Astrocyte (in vitro differentiated cells and primary cell): ENCODE data around the gene TPRG1. TPM values are rescaled to one million over a fixed set of nuclear protein-coding genes. Genes with fewer than 3 reads are reported as not detected.

Source experiments
- DNase-seq: peaks from one replicate; pipeline ENCODE4 v3.0.0-alpha.2; 2010; ENCODE audit warnings: low read depth
- FAIRE-seq: peaks from 2 replicates; lab custom pipeline; 2011; peaks lifted over from hg19 to GRCh38; lab: Jason Lieb, UNC
- H2AFZ ChIP-seq: 2 replicates; pipeline ENCODE4 v1.6.0; 2012; ENCODE audit warnings: low read depth, low read length, inconsistent platforms
- H3K27ac ChIP-seq: 2 replicates; pipeline ENCODE4 v1.5.1; 2011; ENCODE audit warnings: low read depth, low read length, inconsistent platforms
- H3K27me3 ChIP-seq: 2 replicates; pipeline ENCODE4 v1.6.0; 2011; ENCODE audit warnings: low read length, inconsistent platforms; ENCODE audit not compliant: insufficient read depth
- H3K36me3 ChIP-seq: 2 replicates; pipeline ENCODE4 v1.5.1; 2011; ENCODE audit warnings: low read length, inconsistent platforms; ENCODE audit not compliant: insufficient read depth
- H3K4me1 ChIP-seq: 2 replicates; pipeline ENCODE4 v1.5.1; 2011; ENCODE audit warnings: low read length, inconsistent platforms; ENCODE audit not compliant: insufficient read depth
- H3K4me2 ChIP-seq: 2 replicates; pipeline ENCODE4 v1.6.0; 2012; ENCODE audit warnings: low read length, inconsistent platforms
- H3K4me3 ChIP-seq: 2 replicates; pipeline ENCODE4 v1.5.1; 2011; ENCODE audit warnings: low read depth, mild to moderate bottlenecking, low read length, inconsistent platforms; ENCODE audit not compliant: insufficient read depth
- H3K79me2 ChIP-seq: 2 replicates; pipeline ENCODE4 v1.6.0; 2012; ENCODE audit warnings: mild to moderate bottlenecking, low read length, inconsistent platforms; ENCODE audit not compliant: insufficient read depth
- H3K9ac ChIP-seq: 2 replicates; pipeline ENCODE4 v1.6.0; 2012; ENCODE audit warnings: mild to moderate bottlenecking, low read length, inconsistent platforms
- H3K9me3 ChIP-seq: 2 replicates; pipeline ENCODE4 v1.5.1; 2012; ENCODE audit warnings: low read depth, mild to moderate bottlenecking, low read length, inconsistent platforms; ENCODE audit not compliant: insufficient read depth
- H4K20me1 ChIP-seq: 2 replicates; pipeline ENCODE4 v1.6.0; 2012; ENCODE audit warnings: low read length, inconsistent platforms; ENCODE audit not compliant: insufficient read depth
- H3K27ac Mint-ChIP-seq: one replicate; pipeline ENCODE4 v1.8.0; 2021; ENCODE audit warnings: mild to moderate bottlenecking, mixed read lengths; ENCODE audit not compliant: unreplicated experiment
- H3K27me3 Mint-ChIP-seq: one replicate; pipeline ENCODE4 v1.8.0; 2021; ENCODE audit warnings: low read depth, mixed read lengths; ENCODE audit not compliant: unreplicated experiment
- H3K36me3 Mint-ChIP-seq: one replicate; pipeline ENCODE4 v1.8.0; 2021; ENCODE audit warnings: low read depth, mixed read lengths; ENCODE audit not compliant: unreplicated experiment
- H3K4me1 Mint-ChIP-seq: one replicate; pipeline ENCODE4 v1.8.0; 2021; ENCODE audit warnings: low read depth, mixed read lengths; ENCODE audit not compliant: unreplicated experiment
- H3K4me3 Mint-ChIP-seq: one replicate; pipeline ENCODE4 v1.8.0; 2021; ENCODE audit warnings: mild to moderate bottlenecking, moderate library complexity, mixed read lengths; ENCODE audit not compliant: unreplicated experiment
- H3K9me3 Mint-ChIP-seq: one replicate; pipeline ENCODE4 v1.8.0; 2021; ENCODE audit warnings: mild to moderate bottlenecking, mixed read lengths; ENCODE audit not compliant: unreplicated experiment
- CTCF ChIP-seq: IDR thresholded peaks from 2 replicates; pipeline ENCODE4 v1.5.1; 2011; ENCODE audit warnings: low read depth, mild to moderate bottlenecking, inconsistent platforms, low read length, moderate library complexity; ENCODE audit not compliant: insufficient read depth
- EZH2 ChIP-seq: IDR thresholded peaks from 2 replicates; pipeline ENCODE4 v1.6.1; 2012; ENCODE audit warnings: mild to moderate bottlenecking, low read length, inconsistent platforms; ENCODE audit not compliant: insufficient read depth
- total RNA-seq: library from RNA; stranded (reverse); gene quantifications from 2 replicates; pipeline ENCODE4 v1.2.1, GENCODE V29; 2021

TPRG1 gene
- total RNA-seq, 1 donor from 2014 or later, result 1.1 TPM

- Histone ChIP-seq H3K79me2 (no peaks in the 10 kb centered on the region), H3K27ac (no peak overlapping the region), H3K9me3 (no peaks in the 10 kb centered on the region), H3K4me3 (no peak overlapping the region), H3K36me3 (no peaks in the 10 kb centered on the region), H3K4me2 (no peak overlapping the region), H3K9ac (no peak overlapping the region), H3K27me3 (no peaks in the 10 kb centered on the region), H4K20me1 (no peaks in the 10 kb centered on the region), H2AFZ (no peak overlapping the region), H3K4me1 (no peaks in the 10 kb centered on the region)
- Mint-ChIP-seq H3K4me3 (no peak overlapping the region), H3K4me1 (no peaks in the 10 kb centered on the region), H3K36me3 (no peaks in the 10 kb centered on the region), H3K27ac (no peak overlapping the region), H3K9me3 (no peaks in the 10 kb centered on the region), H3K27me3 (peaks cover 2% of the 10 kb centered on the region)
- TF ChIP-seq EZH2, result no peak
- no peak for TF ChIP-seq CTCF
- DNase-seq (no peak), FAIRE-seq (no peak)
Observed at GRCh38 chr3:189225431-189225830, 53.7 kb downstream of the TPRG1 start.

- no peaks in the 10 kb centered on the region for H3K27me3 ChIP-seq
- Mint-ChIP-seq H3K27me3 (peaks cover 2% of the 10 kb centered on the region), H3K36me3 (no peaks in the 10 kb centered on the region), H3K9me3 (no peaks in the 10 kb centered on the region), H3K27ac (no peak overlapping the region), H3K4me3 (no peak overlapping the region), H3K4me1 (no peaks in the 10 kb centered on the region)
- H2AFZ ChIP-seq, result no peak overlapping the region
- H3K4me2 ChIP-seq, result no peak overlapping the region
- H3K4me1 ChIP-seq, result no peaks in the 10 kb centered on the region
- DNase-seq (no peak), FAIRE-seq (no peak)
- H3K27ac ChIP-seq, result no peak overlapping the region
- H3K79me2 ChIP-seq, result no peaks in the 10 kb centered on the region
- no peaks in the 10 kb centered on the region for H3K9me3 ChIP-seq
- no peak overlapping the region for H3K9ac ChIP-seq
- H4K20me1 ChIP-seq, result no peaks in the 10 kb centered on the region
- no peak overlapping the region for H3K4me3 ChIP-seq
- no peak for TF ChIP-seq EZH2
- TF ChIP-seq CTCF, result no peak
- H3K36me3 ChIP-seq, result no peaks in the 10 kb centered on the region
Observed at GRCh38 chr3:189227249-189227648, 55.5 kb downstream of the TPRG1 start.

- no peak overlapping the region for H3K27ac Mint-ChIP-seq
- H3K4me3 Mint-ChIP-seq, result no peak overlapping the region
- H3K4me1 Mint-ChIP-seq, result no peaks in the 10 kb centered on the region
- H3K36me3 ChIP-seq, result no peaks in the 10 kb centered on the region
- no peak overlapping the region for H3K9ac ChIP-seq
- no peaks in the 10 kb centered on the region for H4K20me1 ChIP-seq
- TF ChIP-seq CTCF (no peak), EZH2 (no peak)
- no peaks in the 10 kb centered on the region for H3K27me3 ChIP-seq
- no peak overlapping the region for H3K4me3 ChIP-seq
- FAIRE-seq, result no peak
- no peaks in the 10 kb centered on the region for H3K79me2 ChIP-seq
- no peaks in the 10 kb centered on the region for H3K9me3 Mint-ChIP-seq
- H3K4me2 ChIP-seq, result no peak overlapping the region
- H3K4me1 ChIP-seq, result no peaks in the 10 kb centered on the region
- no peak for DNase-seq
- no peaks in the 10 kb centered on the region for H3K9me3 ChIP-seq
- H3K27ac ChIP-seq, result no peak overlapping the region
- no peaks in the 10 kb centered on the region for H3K36me3 Mint-ChIP-seq
- no peaks in the 10 kb centered on the region for H3K27me3 Mint-ChIP-seq
- no peak overlapping the region for H2AFZ ChIP-seq
Observed at GRCh38 chr3:189229196-189229828, 57.5 kb downstream of the TPRG1 start.
